ENCODE data around the gene CDK16.

- TF ChIP-seq, protein P1, sequence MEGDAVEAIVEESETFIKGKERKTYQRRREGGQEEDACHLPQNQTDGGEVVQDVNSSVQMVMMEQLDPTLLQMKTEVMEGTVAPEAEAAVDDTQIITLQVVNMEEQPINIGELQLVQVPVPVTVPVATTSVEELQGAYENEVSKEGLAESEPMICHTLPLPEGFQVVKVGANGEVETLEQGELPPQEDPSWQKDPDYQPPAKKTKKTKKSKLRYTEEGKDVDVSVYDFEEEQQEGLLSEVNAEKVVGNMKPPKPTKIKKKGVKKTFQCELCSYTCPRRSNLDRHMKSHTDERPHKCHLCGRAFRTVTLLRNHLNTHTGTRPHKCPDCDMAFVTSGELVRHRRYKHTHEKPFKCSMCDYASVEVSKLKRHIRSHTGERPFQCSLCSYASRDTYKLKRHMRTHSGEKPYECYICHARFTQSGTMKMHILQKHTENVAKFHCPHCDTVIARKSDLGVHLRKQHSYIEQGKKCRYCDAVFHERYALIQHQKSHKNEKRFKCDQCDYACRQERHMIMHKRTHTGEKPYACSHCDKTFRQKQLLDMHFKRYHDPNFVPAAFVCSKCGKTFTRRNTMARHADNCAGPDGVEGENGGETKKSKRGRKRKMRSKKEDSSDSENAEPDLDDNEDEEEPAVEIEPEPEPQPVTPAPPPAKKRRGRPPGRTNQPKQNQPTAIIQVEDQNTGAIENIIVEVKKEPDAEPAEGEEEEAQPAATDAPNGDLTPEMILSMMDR (conservative IDR thresholded peaks at IDR 0.05 in 1 of 2, IDR thresholded peaks at IDR 0.05 in 1 of 2; ENCODE audit: low read depth in 1 of 2, low read length in 2 of 2) = no peak
- TF ChIP-seq EZH2 (IDR thresholded peaks at IDR 0.05; ENCODE audit: low read length, missing control alignments) = no peak
Observed at GRCh38 chrX:47204970-47205369, 13.5 kb upstream of the CDK16 start.
